ENCODE measurements around the gene MYO3A. TPM values are rescaled to one million over a fixed set of nuclear protein-coding genes. Genes with fewer than 3 reads are reported as not detected.

MYO3A gene
- total and polyA plus RNA-seq, 2 donors (not counting 3 experiments of a cell fraction or from before 2014, with no cell fraction given): not detected

DNA sequence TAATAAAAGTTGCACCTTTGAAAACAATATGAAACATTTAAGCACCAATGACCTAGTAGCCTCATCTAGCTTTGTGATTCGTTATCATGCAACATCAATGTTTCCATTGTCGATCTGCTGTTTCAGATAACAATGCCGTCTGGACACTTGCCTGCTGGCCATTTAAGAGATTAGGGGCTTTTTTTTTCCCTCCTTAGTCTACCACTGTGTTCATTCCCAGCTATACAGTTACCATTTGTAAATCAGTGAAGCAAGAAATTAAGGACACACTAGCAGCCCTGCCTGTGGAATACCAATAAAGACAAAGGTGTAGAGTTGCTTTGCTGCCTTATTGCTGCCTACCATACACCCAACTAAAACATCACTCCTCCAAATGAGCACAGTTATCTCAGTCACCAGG is 37.6 kb upstream of the MYO3A start:
- no peaks in the 10 kb centered on the region for H3K36me3 ChIP-seq (ENCODE audit: control insufficient read depth in 2 of 2, extremely low read depth in 1 of 2, insufficient read depth in 2 of 2, low read length in 2 of 2)
- no peak overlapping the region for H2AFZ ChIP-seq (ENCODE audit: low read depth, low read length)
- ChIA-PET POLR2A (no interaction called here), CTCF (no interaction called here)
- H3K9me3 ChIP-seq (replicated peaks; ENCODE audit: control insufficient read depth, insufficient read depth, low read length): peaks cover 2% of the 10 kb centered on the region
- intact Hi-C loops (cut with micrococcal nuclease): no loop called here
- H3K9me1 ChIP-seq (replicated peaks; ENCODE audit: control insufficient read depth, extremely low read depth, insufficient read depth, low read length): no peaks in the 10 kb centered on the region
- H4K20me1 ChIP-seq (replicated peaks; ENCODE audit: control insufficient read depth, extremely low read depth, insufficient read depth, low read length): no peaks in the 10 kb centered on the region
- dilution Hi-C loops (cut with MboI; ENCODE audit: extremely low pct_ligation_motif_present, low sequenced_read_pairs): no loop called here
- no peaks in the 10 kb centered on the region for H3K79me2 ChIP-seq (ENCODE audit: control insufficient read depth, insufficient read depth, low read length)
- H3K9ac ChIP-seq (replicated peaks; ENCODE audit: extremely low read depth, insufficient read depth, low read length): no peak overlapping the region
- no peak overlapping the region for H3K27ac ChIP-seq (ENCODE audit: insufficient read depth, low read depth, low read length)
- BruUV-seq (replicated peaks): no TSS peak
- H3K27me3 ChIP-seq (ENCODE audit: control insufficient read depth in 2 of 2, insufficient read depth in 2 of 2, low read length in 2 of 2): no peaks in the 10 kb centered on the region
- H3K4me1 ChIP-seq (ENCODE audit: control insufficient read depth, extremely low read depth, insufficient read depth, low read length): no peaks in the 10 kb centered on the region
- FAIRE-seq: no peak
- no peak overlapping the region for H3K4me2 ChIP-seq (ENCODE audit: insufficient read depth, low read length)
- DNase-seq (ENCODE audit: low read depth, low spot score): no peak
- TF ChIP-seq FOS (IDR thresholded peaks at IDR 0.05; ENCODE audit: borderline replicate concordance, insufficient read depth, low read length): no peak
- no peak for TF ChIP-seq POLR2AphosphoS5 (IDR thresholded peaks at IDR 0.05; ENCODE audit: insufficient read depth, low read depth, low read length)
- TF ChIP-seq, protein P1, sequence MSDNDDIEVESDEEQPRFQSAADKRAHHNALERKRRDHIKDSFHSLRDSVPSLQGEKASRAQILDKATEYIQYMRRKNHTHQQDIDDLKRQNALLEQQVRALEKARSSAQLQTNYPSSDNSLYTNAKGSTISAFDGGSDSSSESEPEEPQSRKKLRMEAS (IDR thresholded peaks at IDR 0.05; ENCODE audit: insufficient read depth, insufficient read length): no peak
- TF ChIP-seq MYC (IDR thresholded peaks at IDR 0.05; ENCODE audit: low read depth, low read length): no peak
- no peak for TF ChIP-seq POLR2A (IDR thresholded peaks at IDR 0.05; ENCODE audit: low read depth, low read length)
- TF ChIP-seq, protein P2, sequence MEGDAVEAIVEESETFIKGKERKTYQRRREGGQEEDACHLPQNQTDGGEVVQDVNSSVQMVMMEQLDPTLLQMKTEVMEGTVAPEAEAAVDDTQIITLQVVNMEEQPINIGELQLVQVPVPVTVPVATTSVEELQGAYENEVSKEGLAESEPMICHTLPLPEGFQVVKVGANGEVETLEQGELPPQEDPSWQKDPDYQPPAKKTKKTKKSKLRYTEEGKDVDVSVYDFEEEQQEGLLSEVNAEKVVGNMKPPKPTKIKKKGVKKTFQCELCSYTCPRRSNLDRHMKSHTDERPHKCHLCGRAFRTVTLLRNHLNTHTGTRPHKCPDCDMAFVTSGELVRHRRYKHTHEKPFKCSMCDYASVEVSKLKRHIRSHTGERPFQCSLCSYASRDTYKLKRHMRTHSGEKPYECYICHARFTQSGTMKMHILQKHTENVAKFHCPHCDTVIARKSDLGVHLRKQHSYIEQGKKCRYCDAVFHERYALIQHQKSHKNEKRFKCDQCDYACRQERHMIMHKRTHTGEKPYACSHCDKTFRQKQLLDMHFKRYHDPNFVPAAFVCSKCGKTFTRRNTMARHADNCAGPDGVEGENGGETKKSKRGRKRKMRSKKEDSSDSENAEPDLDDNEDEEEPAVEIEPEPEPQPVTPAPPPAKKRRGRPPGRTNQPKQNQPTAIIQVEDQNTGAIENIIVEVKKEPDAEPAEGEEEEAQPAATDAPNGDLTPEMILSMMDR (IDR thresholded peaks at IDR 0.05; ENCODE audit: extremely low read depth in 1 of 2, insufficient read depth in 1 of 2, low read depth in 1 of 2, low read length in 2 of 2): no peak
- TF ChIP-seq GATA2 (IDR thresholded peaks at IDR 0.05; ENCODE audit: insufficient read depth, insufficient read length, low read depth, low read length): no peak
- TF ChIP-seq JUN (IDR thresholded peaks at IDR 0.05; ENCODE audit: borderline replicate concordance, insufficient read depth, insufficient read length, low read depth): no peak
- no peak for TF ChIP-seq EZH2 (IDR thresholded peaks at IDR 0.05; ENCODE audit: borderline replicate concordance, low read depth, low read length, severe bottlenecking)
- H3K4me3 ChIP-seq (replicated peaks in 1 of 3; ENCODE audit: insufficient read depth in 1 of 3, low read depth in 1 of 3, low read length in 3 of 3): no peak overlapping the region

Data from endothelial cell of umbilical vein (primary cell).